Stomach (tissue), 4 donors: ENCODE measurements around the gene LAMC2.

Experiments used
- CTCF ChIP-seq, 7 experiments: fragments of 450-650 bp in 4 of 7; fragments of 200-600 bp in 3 of 7; sonication (generic) in 3 of 7; IDR thresholded peaks; one replicate each; pipeline ENCODE4 v1.5.1; 2016 to 2019; ENCODE audit warnings: antibody characterized with exemption in 7 of 7, control low read depth in 2 of 7, mild to moderate bottlenecking in 1 of 7
- POLR2A ChIP-seq, 4 donors: fragments of 450-650 bp; IDR thresholded peaks; one replicate each; pipeline ENCODE4 v1.6.1; 2016; ENCODE audit warnings: antibody characterized with exemption in 4 of 4, control low read depth in 2 of 4, mild to moderate bottlenecking in 1 of 4, moderate library complexity in 1 of 4

GRCh38 chr1:183165456-183165855 is 20.6 kb upstream of the LAMC2 start:
- no peak for TF ChIP-seq CTCF (IDR thresholded peaks at IDR 0.05)
- no peak for TF ChIP-seq POLR2A (IDR thresholded peaks at IDR 0.05)
